Natural killer cell (primary cell): Measurements from ENCODE around the gene PAOX. TPM values are rescaled to one million over a fixed set of nuclear protein-coding genes. Genes with fewer than 3 reads are reported as not detected.

Experiments used
- ATAC-seq, 3 donors: fragments of 150-1000 bp in 2 of 3; fragments of 200-7000 bp in 1 of 3; cut with Tn5 transposase; 1 replicate in 1 of 3; 2 replicates in 2 of 3; pipeline ENCODE4 v1.10.0; 2021; ENCODE audit warnings: mild to moderate bottlenecking in 2 of 3, moderate library complexity in 2 of 3
- DNase-seq, 2 donors: peaks; one replicate each; pipeline versions ENCODE4 v3.0.0 to v3.0.0-alpha.2; 2013 to 2021; ENCODE audit warnings: mixed read lengths in 1 of 2
- H3K27ac ChIP-seq: one replicate; pipeline ENCODE4 v1.5.1; 2013; ENCODE audit warnings: mild to moderate bottlenecking, low read length
- H3K27me3 ChIP-seq: one replicate; pipeline ENCODE4 v1.6.1; 2013; ENCODE audit warnings: low read length; ENCODE audit not compliant: control insufficient read depth, insufficient read depth
- H3K36me3 ChIP-seq: one replicate; pipeline ENCODE4 v1.6.1; 2013; ENCODE audit warnings: low read length; ENCODE audit not compliant: control insufficient read depth, insufficient read depth
- H3K4me1 ChIP-seq: one replicate; pipeline ENCODE4 v1.6.1; 2013; ENCODE audit warnings: low read length; ENCODE audit not compliant: control insufficient read depth, insufficient read depth
- H3K4me3 ChIP-seq: one replicate; pipeline ENCODE4 v1.5.1; 2013; ENCODE audit warnings: low read length
- H3K9me3 ChIP-seq: one replicate; pipeline ENCODE4 v1.6.1; 2013; ENCODE audit warnings: low read length; ENCODE audit not compliant: control insufficient read depth, insufficient read depth
- H3K27ac Mint-ChIP-seq, 2 donors: one replicate each; pipeline ENCODE4 v1.8.0; 2022; ENCODE audit warnings: mild to moderate bottlenecking in 2 of 2, mixed read lengths in 2 of 2, moderate library complexity in 1 of 2
- H3K27me3 Mint-ChIP-seq, 2 donors: one replicate each; pipeline ENCODE4 v1.8.0; 2022; ENCODE audit warnings: low read depth in 2 of 2, mixed read lengths in 2 of 2
- H3K36me3 Mint-ChIP-seq: one replicate; pipeline ENCODE4 v1.8.0; 2022; ENCODE audit warnings: mixed read lengths
- H3K4me1 Mint-ChIP-seq, 2 donors: one replicate each; pipeline ENCODE4 v1.8.0; 2022; ENCODE audit warnings: mixed read lengths in 2 of 2
- H3K4me3 Mint-ChIP-seq: one replicate; pipeline ENCODE4 v1.8.0; 2022; ENCODE audit warnings: mild to moderate bottlenecking, moderate library complexity, mixed read lengths
- H3K9me3 Mint-ChIP-seq, 2 donors: one replicate each; pipeline ENCODE4 v1.8.0; 2022; ENCODE audit warnings: mixed read lengths in 2 of 2
- WGBS: methylation state at CpG from one replicate; pipeline ENCODE4 v1.1.7; 2013; ENCODE audit warnings: missing lambda C conversion rate; ENCODE audit not compliant: insufficient coverage; 5-methylcytosine and 5-hydroxymethylcytosine counted together
- intact Hi-C: fragments of 100-400 bp; cut with micrococcal nuclease; formaldehyde crosslinking; loops from one replicate; pipeline ENCODE4 v1.14.2; 2022
- total RNA-seq, 4 donors: library from RNA; stranded (reverse); fragments of 120-200 nt in 1 of 4; gene quantifications; one replicate each; pipeline versions ENCODE4 v1.2.3 to v1.2.4, GENCODE V29; 2013 to 2022
- TF ChIP-seq, protein P1 (sequence below): fragments of 200-600 bp; IDR thresholded peaks from one replicate; pipeline ENCODE4 v1.8.0; 2022; ENCODE audit warnings: antibody characterized with exemption

PAOX gene
- total RNA-seq, 3 donors from 2014 or later (not counting 1 experiment from before 2014, with no cell fraction given) = 4.2 to 5.8 (median 5.5) TPM

- DNase-seq (peak in 1 of 2 donors; percentile 40), ATAC-seq (no peak)
- intact Hi-C loops = loop anchor here (5.0 kb wide), 1 partner anchor 115 kb away; the partner anchor contains the start of gene ADAM8
- Histone ChIP-seq H3K4me1 (peaks cover 69% of the 10 kb centered on the region), H3K27ac (peak overlapping the region; percentile 68), H3K36me3 (no peaks in the 10 kb centered on the region), H3K27me3 (no peaks in the 10 kb centered on the region), H3K4me3 (no peak overlapping the region), H3K9me3 (no peaks in the 10 kb centered on the region)
- H3K9me3 Mint-ChIP-seq = no peaks in the 10 kb centered on the region
- H3K4me1 Mint-ChIP-seq = peaks cover 43 to 47% of the 10 kb centered on the region in 2 donors
- 70% methylated on average over 12 of the region's 12 CpGs for WGBS
- no peaks in the 10 kb centered on the region for H3K36me3 Mint-ChIP-seq
- peak overlapping the region; percentile 91 to 92 for H3K27ac Mint-ChIP-seq
- peak overlapping the region; percentile 49 for H3K4me3 Mint-ChIP-seq
- TF ChIP-seq, protein P1, sequence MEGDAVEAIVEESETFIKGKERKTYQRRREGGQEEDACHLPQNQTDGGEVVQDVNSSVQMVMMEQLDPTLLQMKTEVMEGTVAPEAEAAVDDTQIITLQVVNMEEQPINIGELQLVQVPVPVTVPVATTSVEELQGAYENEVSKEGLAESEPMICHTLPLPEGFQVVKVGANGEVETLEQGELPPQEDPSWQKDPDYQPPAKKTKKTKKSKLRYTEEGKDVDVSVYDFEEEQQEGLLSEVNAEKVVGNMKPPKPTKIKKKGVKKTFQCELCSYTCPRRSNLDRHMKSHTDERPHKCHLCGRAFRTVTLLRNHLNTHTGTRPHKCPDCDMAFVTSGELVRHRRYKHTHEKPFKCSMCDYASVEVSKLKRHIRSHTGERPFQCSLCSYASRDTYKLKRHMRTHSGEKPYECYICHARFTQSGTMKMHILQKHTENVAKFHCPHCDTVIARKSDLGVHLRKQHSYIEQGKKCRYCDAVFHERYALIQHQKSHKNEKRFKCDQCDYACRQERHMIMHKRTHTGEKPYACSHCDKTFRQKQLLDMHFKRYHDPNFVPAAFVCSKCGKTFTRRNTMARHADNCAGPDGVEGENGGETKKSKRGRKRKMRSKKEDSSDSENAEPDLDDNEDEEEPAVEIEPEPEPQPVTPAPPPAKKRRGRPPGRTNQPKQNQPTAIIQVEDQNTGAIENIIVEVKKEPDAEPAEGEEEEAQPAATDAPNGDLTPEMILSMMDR = no peak
- no peaks in the 10 kb centered on the region for H3K27me3 Mint-ChIP-seq
Observed at GRCh38 chr10:133391761-133392518, 12.9 kb downstream of the PAOX start.

DNA sequence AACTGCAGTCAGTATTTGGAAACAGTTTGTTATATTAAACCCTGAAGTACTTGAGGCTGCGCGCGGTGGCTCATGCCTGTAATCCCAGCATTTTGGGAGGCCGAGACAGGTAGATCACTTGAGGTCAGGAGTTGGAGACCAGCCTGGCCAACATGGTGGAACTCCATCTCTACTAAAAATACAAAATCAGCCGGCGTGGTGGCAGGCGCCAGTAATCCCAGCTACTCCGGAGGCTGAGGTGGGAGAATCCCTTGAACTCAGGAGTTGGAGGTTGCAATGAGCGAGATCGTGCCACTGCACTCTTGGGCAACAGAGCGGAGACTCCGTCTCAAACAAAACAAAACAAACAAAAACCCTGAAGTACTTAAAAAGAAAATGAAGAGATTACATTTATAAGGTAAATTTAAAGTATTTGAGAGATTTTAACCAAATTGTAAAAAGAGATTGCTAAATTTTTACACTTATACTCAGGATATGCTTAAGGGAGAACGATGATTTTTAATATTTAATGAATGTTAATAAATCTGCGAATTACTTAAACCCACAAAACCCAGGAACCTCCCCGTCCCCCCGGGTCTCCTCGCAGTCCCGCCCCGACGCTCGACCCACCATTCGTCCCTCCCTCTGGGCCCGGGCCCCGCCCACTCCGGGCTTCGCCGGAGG, 14.5 kb downstream of the PAOX start:
- intact Hi-C loops = loop anchor here (1.0 to 5.0 kb wide), 2 partner anchors 35 to 116 kb away; partner anchors contain the start of genes ADAM8 and FUOM
- Mint-ChIP-seq H3K27me3 (no peaks in the 10 kb centered on the region), H3K4me3 (peak overlapping the region; percentile 94), H3K27ac (peak overlapping the region; percentile 87 to 90), H3K36me3 (no peaks in the 10 kb centered on the region), H3K9me3 (no peaks in the 10 kb centered on the region), H3K4me1 (peaks cover 52 to 55% of the 10 kb centered on the region in 2 donors)
- WGBS = 41% methylated on average over 23 of the region's 27 CpGs
- H3K4me1 ChIP-seq = peaks cover 64% of the 10 kb centered on the region
- TF ChIP-seq, protein P1 = no peak
- peaks cover 3% of the 10 kb centered on the region for H3K36me3 ChIP-seq
- H3K9me3 ChIP-seq = no peaks in the 10 kb centered on the region
- ATAC-seq (no peak), DNase-seq (no peak)
- peak overlapping the region; percentile 54 for H3K4me3 ChIP-seq
- no peaks in the 10 kb centered on the region for H3K27me3 ChIP-seq
- H3K27ac ChIP-seq = peak overlapping the region; percentile 24

DNA sequence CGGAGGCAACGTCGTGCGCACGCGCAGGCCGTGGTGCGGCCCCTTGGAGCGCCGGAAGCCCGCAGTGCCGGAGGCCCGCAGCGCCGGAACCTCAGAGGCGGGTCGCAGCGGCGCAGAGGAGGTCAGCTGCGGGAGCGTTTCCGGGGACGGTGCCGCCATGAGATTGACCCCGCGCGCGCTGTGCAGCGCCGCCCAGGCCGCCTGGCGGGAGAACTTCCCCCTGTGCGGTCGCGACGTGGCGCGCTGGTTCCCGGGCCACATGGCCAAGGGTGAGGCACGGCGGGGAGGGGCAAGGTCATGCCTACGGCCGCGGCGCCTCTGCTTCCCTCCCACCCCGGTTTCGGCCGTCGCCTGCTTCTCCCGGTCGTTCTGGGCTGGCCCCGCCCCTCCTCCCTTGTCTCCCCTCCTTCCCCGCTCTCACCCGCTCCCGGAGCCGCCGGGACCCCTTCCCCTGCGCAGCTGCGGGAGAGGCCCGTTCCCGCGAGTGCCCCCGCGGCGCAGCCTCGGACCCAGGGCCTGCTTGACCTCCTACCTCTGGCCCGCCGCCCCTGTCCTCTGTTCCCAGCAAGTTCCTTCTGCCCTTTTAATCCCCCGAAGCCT, 15.1 kb downstream of the PAOX start, which contains the start of gene MTG1:
Gene MTG1 (plus strand): TSS at position 94 of the 600 bp plus-strand sequence. CDS start 64 bp downstream, at position 158.
- ATAC-seq (peak; percentile 73 to 88 (median 84)), DNase-seq (peak; percentile 94 to 97)
- H3K4me1 Mint-ChIP-seq = peaks cover 45 to 48% of the 10 kb centered on the region in 2 donors
- TF ChIP-seq, protein P1 = no peak
- H3K27ac Mint-ChIP-seq = peak within 1 kb of the TSS; percentile 87 to 90
- intact Hi-C loops = loop anchor here (1.0 to 5.0 kb wide), 2 partner anchors 36 to 117 kb away; partner anchors contain the start of genes ADAM8 and FUOM
- no peaks in the 10 kb centered on the region for H3K36me3 Mint-ChIP-seq
- peak within 1 kb of the TSS; percentile 94 for H3K4me3 Mint-ChIP-seq
- peak within 1 kb of the TSS; percentile 54 for H3K4me3 ChIP-seq
- no peaks in the 10 kb centered on the region for H3K27me3 ChIP-seq
- no peaks in the 10 kb centered on the region for H3K9me3 ChIP-seq
- peaks cover 9% of the 10 kb centered on the region for H3K36me3 ChIP-seq
- peak within 1 kb of the TSS; percentile 49 for H3K27ac ChIP-seq
- H3K27me3 Mint-ChIP-seq = no peaks in the 10 kb centered on the region
- H3K4me1 ChIP-seq = peaks cover 57% of the 10 kb centered on the region
- under 1% methylated on average over 69 of the region's 69 CpGs for WGBS
- no peaks in the 10 kb centered on the region for H3K9me3 Mint-ChIP-seq
